ENCODE data around the gene PLN. TPM values are rescaled to one million over a fixed set of nuclear protein-coding genes. Genes with fewer than 3 reads are reported as not detected.

The PLN gene
- total RNA-seq: not detected in 2 replicates

DNA sequence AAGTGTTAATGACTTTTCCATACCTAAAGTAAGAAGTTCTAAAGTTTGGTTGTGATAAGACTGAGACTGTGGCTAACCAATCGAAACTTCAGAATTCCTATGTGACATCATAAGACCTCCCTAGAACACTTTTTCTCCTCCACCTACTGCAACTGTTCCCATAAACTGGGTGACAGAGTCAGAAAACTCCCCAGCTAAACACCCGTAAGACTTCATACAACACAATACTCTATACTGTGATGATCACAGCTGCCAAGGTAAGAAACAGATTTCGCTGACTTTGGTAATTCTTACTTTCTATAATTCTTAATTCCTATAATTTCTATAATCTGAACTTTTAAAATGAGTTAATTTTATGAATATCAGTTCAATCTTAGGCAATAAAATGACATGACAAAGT lies at the start of gene PLN:
TSS of gene PLN (plus strand) at position 161 of the 400 bp plus-strand sequence. CDS start 10,626 bp downstream, outside the sequence.

Other genes starting within 250 kb of the PLN start
- 6.9 and 12.1 TPM in 2 replicates for gene CEP85L, start 103.3 kb downstream of the PLN start, total RNA-seq

Data from cardiac ventricle fibroblast (primary cell).